Measurements from ENCODE around the gene MS4A13. TPM values are rescaled to one million over a fixed set of nuclear protein-coding genes. Genes with fewer than 3 reads are reported as not detected.

The MS4A13 gene
- not detected in 2 replicates for total RNA-seq (2013; cell fraction: nucleolus; rRNA removed)
- total RNA-seq (2014; rRNA removed) = not detected in 2 replicates
- not detected in 2 replicates for total RNA-seq (2014; rRNA removed; fragmentation: Illumina TruSeq; extraction: Trizol)
- not detected in 2 replicates for total RNA-seq (2021)
- not detected for polyA plus RNA-seq (2011; ENCODE audit: low read depth)
- not detected in 2 replicates for polyA plus RNA-seq (2011; rRNA removed)
- polyA plus RNA-seq (2011; cell fraction: cytosol; rRNA removed) = not detected in 2 replicates
- polyA plus RNA-seq (2011; cell fraction: nucleus; rRNA removed) = not detected in 2 replicates
- not detected in 2 replicates for polyA plus RNA-seq (2012)
- not detected in 2 replicates for polyA plus RNA-seq (2014; fragmentation: Illumina TruSeq; extraction: Trizol)
- polyA plus RNA-seq (2014; fragmentation: Nextera tagmentation; extraction: Ambion mirVana) = not detected
- polyA plus RNA-seq (2014; rRNA removed) = not detected in 2 replicates
- not detected for polyA plus RNA-seq (2016; fragmentation: Nextera tagmentation; extraction: Ambion mirVana)
- not detected in 2 replicates for polyA minus RNA-seq (2011; rRNA and poly(A)+ RNA removed)
- not detected in 2 replicates for polyA minus RNA-seq (2011; cell fraction: cytosol; rRNA and poly(A)+ RNA removed)
- polyA minus RNA-seq (2011; cell fraction: nucleus; rRNA and poly(A)+ RNA removed) = not detected in 2 replicates
- Bru-seq, nascent RNA = percentile 5 among the genes with signal in this experiment
- BruChase-seq, experiment 1, labeled RNA remaining after a 6-hour chase = percentile 9 among the genes with signal in this experiment
- percentile 12 among the genes with signal in this experiment for BruChase-seq, experiment 2, labeled RNA remaining after a 2-hour chase
- long read RNA-seq, experiment 1 = 0 reads
- long read RNA-seq, experiment 2 = 0 reads

DNA sequence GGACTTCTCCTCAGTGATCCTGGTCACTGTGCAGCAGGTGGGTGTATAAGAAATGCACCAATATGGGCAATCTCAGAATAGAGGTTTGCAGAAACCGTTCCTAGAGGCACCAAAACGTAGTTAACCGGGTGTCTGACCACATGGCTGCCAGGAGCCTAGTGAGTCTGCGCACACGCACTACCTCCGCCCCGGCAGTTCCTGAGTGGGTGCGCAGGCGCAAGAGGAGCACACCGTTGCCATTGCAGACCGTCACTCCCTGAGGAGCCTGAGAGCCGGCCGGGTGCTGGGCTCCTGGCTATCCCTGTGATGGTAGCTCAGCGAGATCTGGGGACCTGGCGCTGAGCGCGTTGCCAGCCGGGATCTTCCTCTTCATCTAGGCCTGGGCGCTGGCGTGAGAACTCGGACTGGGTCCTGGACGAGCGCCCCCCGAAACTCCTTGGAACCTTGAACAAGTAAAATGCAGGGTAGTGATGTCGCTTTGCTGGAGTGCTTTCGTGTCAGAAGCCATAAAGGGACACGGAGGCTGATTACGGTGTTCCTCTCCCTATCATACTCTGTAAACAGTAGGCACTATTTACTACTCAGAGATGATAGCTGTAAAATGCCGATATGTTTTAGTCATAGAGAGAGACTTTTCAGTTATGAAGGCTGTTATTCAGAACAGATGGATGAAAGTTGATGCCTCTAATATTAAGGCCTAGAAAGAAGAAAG is at the start of gene MS4A13:
TSS of gene MS4A13 (plus strand) at position 249 of the 712 bp plus-strand sequence. CDS start 2,692 bp downstream, outside the sequence.
- in situ Hi-C loops (cut with MboI) (no loop called here), intact Hi-C loops (cut with micrococcal nuclease; ENCODE audit: unreplicated experiment) (no loop called here)
- CTCF ChIA-PET = no interaction called here
- H3K4me3 ChIP-seq = no peak within 1 kb of the TSS
- H3K4me2 ChIP-seq (ENCODE audit: control insufficient read depth, insufficient read depth) = no peak within 1 kb of the TSS
- FAIRE-seq (no peak), ATAC-seq (no peak), DNase-seq (ENCODE audit: low read depth, low spot score) (no peak)
- RAD21 ChIA-PET (ENCODE audit: unreplicated experiment) = no interaction called here
- SMC1A ChIA-PET (ENCODE audit: uncharacterized antibody, unreplicated experiment) = interaction anchor here (1.2 kb wide), 1 partner anchor 10 kb away, joined by 3 read pairs; no protein-coding TSS in a partner anchor
- no peak within 1 kb of the TSS for H2AFZ ChIP-seq (ENCODE audit: control insufficient read depth, low read depth, low read length)
- H3K36me3 ChIP-seq (ENCODE audit: control insufficient read depth in 2 of 2, insufficient read depth in 2 of 2, low read length in 1 of 2) = no peaks in the 10 kb centered on the region
- no peaks in the 10 kb centered on the region for H4K20me1 ChIP-seq (ENCODE audit: control insufficient read depth, insufficient read depth)
- no peak within 1 kb of the TSS for H3K27ac ChIP-seq (ENCODE audit: control insufficient read depth, insufficient read depth)
- no peaks in the 10 kb centered on the region; a peak in 1 of 4 replicates for H3K27me3 ChIP-seq (replicated peaks in 1 of 2; ENCODE audit: control insufficient read depth in 2 of 2, insufficient read depth in 2 of 2, low read length in 1 of 2)
- no peaks in the 10 kb centered on the region for H3K79me2 ChIP-seq (ENCODE audit: control insufficient read depth, insufficient read depth, low read length)
- 79% methylated on average over 29 of the region's 29 CpGs for WGBS (ENCODE audit: insufficient coverage, insufficient replicate concordance, low lambda C conversion rate, missing lambda C conversion rate)
- no peaks in the 10 kb centered on the region for H3K4me1 ChIP-seq (ENCODE audit: control insufficient read depth, insufficient read depth, low read length)
- POLR2A ChIA-PET = no interaction called here
- H3K9ac ChIP-seq (ENCODE audit: control insufficient read depth, insufficient read depth, low read length) = no peak within 1 kb of the TSS
- BruUV-seq (replicated peaks) = no TSS peak
- no peaks in the 10 kb centered on the region; the same call in 2 of the 3 replicates for H3K9me3 ChIP-seq (replicated peaks; ENCODE audit: control insufficient read depth, insufficient read depth, low read length)
- TF ChIP-seq, protein P1, sequence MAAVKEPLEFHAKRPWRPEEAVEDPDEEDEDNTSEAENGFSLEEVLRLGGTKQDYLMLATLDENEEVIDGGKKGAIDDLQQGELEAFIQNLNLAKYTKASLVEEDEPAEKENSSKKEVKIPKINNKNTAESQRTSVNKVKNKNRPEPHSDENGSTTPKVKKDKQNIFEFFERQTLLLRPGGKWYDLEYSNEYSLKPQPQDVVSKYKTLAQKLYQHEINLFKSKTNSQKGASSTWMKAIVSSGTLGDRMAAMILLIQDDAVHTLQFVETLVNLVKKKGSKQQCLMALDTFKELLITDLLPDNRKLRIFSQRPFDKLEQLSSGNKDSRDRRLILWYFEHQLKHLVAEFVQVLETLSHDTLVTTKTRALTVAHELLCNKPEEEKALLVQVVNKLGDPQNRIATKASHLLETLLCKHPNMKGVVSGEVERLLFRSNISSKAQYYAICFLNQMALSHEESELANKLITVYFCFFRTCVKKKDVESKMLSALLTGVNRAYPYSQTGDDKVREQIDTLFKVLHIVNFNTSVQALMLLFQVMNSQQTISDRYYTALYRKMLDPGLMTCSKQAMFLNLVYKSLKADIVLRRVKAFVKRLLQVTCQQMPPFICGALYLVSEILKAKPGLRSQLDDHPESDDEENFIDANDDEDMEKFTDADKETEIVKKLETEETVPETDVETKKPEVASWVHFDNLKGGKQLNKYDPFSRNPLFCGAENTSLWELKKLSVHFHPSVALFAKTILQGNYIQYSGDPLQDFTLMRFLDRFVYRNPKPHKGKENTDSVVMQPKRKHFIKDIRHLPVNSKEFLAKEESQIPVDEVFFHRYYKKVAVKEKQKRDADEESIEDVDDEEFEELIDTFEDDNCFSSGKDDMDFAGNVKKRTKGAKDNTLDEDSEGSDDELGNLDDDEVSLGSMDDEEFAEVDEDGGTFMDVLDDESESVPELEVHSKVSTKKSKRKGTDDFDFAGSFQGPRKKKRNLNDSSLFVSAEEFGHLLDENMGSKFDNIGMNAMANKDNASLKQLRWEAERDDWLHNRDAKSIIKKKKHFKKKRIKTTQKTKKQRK (IDR thresholded peaks at IDR 0.05; ENCODE audit: low read depth, low read length) = no peak
- TF ChIP-seq, protein P2, sequence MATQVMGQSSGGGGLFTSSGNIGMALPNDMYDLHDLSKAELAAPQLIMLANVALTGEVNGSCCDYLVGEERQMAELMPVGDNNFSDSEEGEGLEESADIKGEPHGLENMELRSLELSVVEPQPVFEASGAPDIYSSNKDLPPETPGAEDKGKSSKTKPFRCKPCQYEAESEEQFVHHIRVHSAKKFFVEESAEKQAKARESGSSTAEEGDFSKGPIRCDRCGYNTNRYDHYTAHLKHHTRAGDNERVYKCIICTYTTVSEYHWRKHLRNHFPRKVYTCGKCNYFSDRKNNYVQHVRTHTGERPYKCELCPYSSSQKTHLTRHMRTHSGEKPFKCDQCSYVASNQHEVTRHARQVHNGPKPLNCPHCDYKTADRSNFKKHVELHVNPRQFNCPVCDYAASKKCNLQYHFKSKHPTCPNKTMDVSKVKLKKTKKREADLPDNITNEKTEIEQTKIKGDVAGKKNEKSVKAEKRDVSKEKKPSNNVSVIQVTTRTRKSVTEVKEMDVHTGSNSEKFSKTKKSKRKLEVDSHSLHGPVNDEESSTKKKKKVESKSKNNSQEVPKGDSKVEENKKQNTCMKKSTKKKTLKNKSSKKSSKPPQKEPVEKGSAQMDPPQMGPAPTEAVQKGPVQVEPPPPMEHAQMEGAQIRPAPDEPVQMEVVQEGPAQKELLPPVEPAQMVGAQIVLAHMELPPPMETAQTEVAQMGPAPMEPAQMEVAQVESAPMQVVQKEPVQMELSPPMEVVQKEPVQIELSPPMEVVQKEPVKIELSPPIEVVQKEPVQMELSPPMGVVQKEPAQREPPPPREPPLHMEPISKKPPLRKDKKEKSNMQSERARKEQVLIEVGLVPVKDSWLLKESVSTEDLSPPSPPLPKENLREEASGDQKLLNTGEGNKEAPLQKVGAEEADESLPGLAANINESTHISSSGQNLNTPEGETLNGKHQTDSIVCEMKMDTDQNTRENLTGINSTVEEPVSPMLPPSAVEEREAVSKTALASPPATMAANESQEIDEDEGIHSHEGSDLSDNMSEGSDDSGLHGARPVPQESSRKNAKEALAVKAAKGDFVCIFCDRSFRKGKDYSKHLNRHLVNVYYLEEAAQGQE (IDR thresholded peaks at IDR 0.05; ENCODE audit: low read depth, low read length) = no peak
- TF ChIP-seq SREBF1 (IDR thresholded peaks at IDR 0.05; ENCODE audit: low read length) (no peak), ETV6 (conservative IDR thresholded peaks at IDR 0.05 in 1 of 2, IDR thresholded peaks at IDR 0.05 in 1 of 2; ENCODE audit: borderline replicate concordance in 1 of 2, low read depth in 1 of 2) (no peak), TAF1 (IDR thresholded peaks at IDR 0.05; ENCODE audit: borderline replicate concordance, low read depth, low read length) (no peak), IKZF1 (conservative IDR thresholded peaks at IDR 0.05) (no peak), NRF1 (conservative IDR thresholded peaks at IDR 0.05; ENCODE audit: low read depth, low read length) (no peak), NR2C2 (IDR thresholded peaks at IDR 0.05; ENCODE audit: borderline replicate concordance, control insufficient read depth, insufficient read length, low read depth) (no peak)
